ENCODE data around the gene KDM5C.

Gene KDM5C

GRCh38 chrX:53224860-53225797, at the start of gene KDM5C:
Gene KDM5C (minus strand): TSS chrX:53225207. CDS start chrX:53224889, 318 bp downstream.
- DNase-seq = peak; percentile 73

GRCh38 chrX:53272808-53273337, 47.9 kb upstream of the KDM5C start:
- DNase-seq = no peak

- DNase-seq = no peak
Measured at GRCh38 chrX:53269536-53270107, 44.6 kb upstream of the KDM5C start.

- DNase-seq = no peak
Measured at GRCh38 chrX:53268173-53268572, 43.2 kb upstream of the KDM5C start.

GRCh38 chrX:53266914-53267313, 41.9 kb upstream of the KDM5C start:
- DNase-seq = no peak

- no peak for DNase-seq
Measured at GRCh38 chrX:53265771-53266574, 41.0 kb upstream of the KDM5C start.

- no peak for DNase-seq
Measured at GRCh38 chrX:53263597-53264094, 38.6 kb upstream of the KDM5C start.

- DNase-seq = no peak
Measured at GRCh38 chrX:53262918-53263394, 37.9 kb upstream of the KDM5C start.

- no peak for DNase-seq
Measured at GRCh38 chrX:53262189-53262917, 37.3 kb upstream of the KDM5C start.

GRCh38 chrX:53261355-53261972, 36.5 kb upstream of the KDM5C start:
- DNase-seq = no peak

- DNase-seq = no peak
Measured at GRCh38 chrX:53260836-53261235, 35.8 kb upstream of the KDM5C start.

- no peak for DNase-seq
Measured at GRCh38 chrX:53257670-53258423, 32.8 kb upstream of the KDM5C start.

GRCh38 chrX:53257166-53257565, 32.2 kb upstream of the KDM5C start:
- no peak for DNase-seq

- DNase-seq = no peak
Measured at GRCh38 chrX:53256446-53257041, 31.5 kb upstream of the KDM5C start.

- DNase-seq = no peak
Measured at GRCh38 chrX:53255738-53256191, 30.8 kb upstream of the KDM5C start.

GRCh38 chrX:53254570-53255461, 29.8 kb upstream of the KDM5C start:
- no peak for DNase-seq

GRCh38 chrX:53253293-53254020, 28.4 kb upstream of the KDM5C start:
- no peak for DNase-seq

GRCh38 chrX:53251307-53251706, 26.3 kb upstream of the KDM5C start:
- no peak for DNase-seq

GRCh38 chrX:53250556-53250955, 25.5 kb upstream of the KDM5C start:
- DNase-seq = no peak
